NT2/D1 (cell line): ENCODE results near the gene HNRNPF.

Experiments used
- DNase-seq: peaks from one replicate; pipeline ENCODE4 v3.0.0-alpha.2; 2011; ENCODE audit warnings: low read depth, low spot score
- H3K27me3 ChIP-seq: 2 replicates; pipeline ENCODE4 v1.6.0; 2011; ENCODE audit warnings: mild to moderate bottlenecking; ENCODE audit not compliant: insufficient read length, insufficient read depth
- H3K36me3 ChIP-seq: 2 replicates; pipeline ENCODE4 v1.6.1; 2011; ENCODE audit warnings: mild to moderate bottlenecking, low read length, mixed read lengths; ENCODE audit not compliant: insufficient read depth, insufficient read length
- H3K4me1 ChIP-seq: 2 replicates; pipeline ENCODE4 v1.5.1; 2011; ENCODE audit not compliant: insufficient read depth, insufficient read length
- H3K4me3 ChIP-seq: 2 replicates; pipeline ENCODE4 v1.5.1; 2011; ENCODE audit warnings: low read depth; ENCODE audit not compliant: insufficient read length
- H3K9ac ChIP-seq: 2 replicates; pipeline ENCODE4 v1.6.0; 2011; ENCODE audit warnings: low read depth; ENCODE audit not compliant: insufficient read length
- H3K9me3 ChIP-seq: 2 replicates; pipeline ENCODE4 v1.5.1; 2011; ENCODE audit warnings: mild to moderate bottlenecking, low read length; ENCODE audit not compliant: insufficient read depth
- SUZ12 ChIP-seq: IDR thresholded peaks from 2 replicates; pipeline ENCODE4 v1.6.1; 2011; ENCODE audit not compliant: insufficient read length, insufficient read depth; ENCODE audit errors: extremely low read depth
- YY1 ChIP-seq: IDR thresholded peaks from 2 replicates; pipeline ENCODE4 v1.6.1; 2011; ENCODE audit not compliant: insufficient read length, insufficient read depth
- ZNF274 ChIP-seq: IDR thresholded peaks from 2 replicates; pipeline ENCODE4 v1.6.1; 2011; ENCODE audit warnings: mild to moderate bottlenecking, low read depth, low read length

HNRNPF gene

DNA sequence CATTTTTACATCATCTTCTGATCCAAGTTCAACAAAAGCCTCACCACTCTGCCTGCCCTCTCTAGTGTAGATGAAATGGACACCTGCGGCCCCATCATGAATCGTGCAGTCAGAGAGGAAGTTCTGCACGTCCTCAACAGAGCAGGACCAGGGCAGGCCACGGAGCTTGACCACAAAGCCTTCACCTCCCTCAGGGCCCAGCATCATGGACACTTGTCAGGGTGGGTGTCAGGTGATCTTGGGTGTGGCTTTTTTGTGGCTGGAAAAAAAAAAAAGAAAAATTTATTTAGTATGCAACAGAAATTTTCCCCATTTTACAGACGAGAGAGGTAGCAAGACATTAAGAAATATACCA, 21.3 kb downstream of the HNRNPF start:
- Histone ChIP-seq H3K4me3 (no peak overlapping the region), H3K9ac (no peak overlapping the region), H3K9me3 (no peaks in the 10 kb centered on the region), H3K36me3 (peaks cover 72% of the 10 kb centered on the region), H3K27me3 (no peaks in the 10 kb centered on the region), H3K4me1 (peaks cover 3% of the 10 kb centered on the region)
- DNase-seq = no peak
- TF ChIP-seq SUZ12 (no peak), ZNF274 (no peak)

DNA sequence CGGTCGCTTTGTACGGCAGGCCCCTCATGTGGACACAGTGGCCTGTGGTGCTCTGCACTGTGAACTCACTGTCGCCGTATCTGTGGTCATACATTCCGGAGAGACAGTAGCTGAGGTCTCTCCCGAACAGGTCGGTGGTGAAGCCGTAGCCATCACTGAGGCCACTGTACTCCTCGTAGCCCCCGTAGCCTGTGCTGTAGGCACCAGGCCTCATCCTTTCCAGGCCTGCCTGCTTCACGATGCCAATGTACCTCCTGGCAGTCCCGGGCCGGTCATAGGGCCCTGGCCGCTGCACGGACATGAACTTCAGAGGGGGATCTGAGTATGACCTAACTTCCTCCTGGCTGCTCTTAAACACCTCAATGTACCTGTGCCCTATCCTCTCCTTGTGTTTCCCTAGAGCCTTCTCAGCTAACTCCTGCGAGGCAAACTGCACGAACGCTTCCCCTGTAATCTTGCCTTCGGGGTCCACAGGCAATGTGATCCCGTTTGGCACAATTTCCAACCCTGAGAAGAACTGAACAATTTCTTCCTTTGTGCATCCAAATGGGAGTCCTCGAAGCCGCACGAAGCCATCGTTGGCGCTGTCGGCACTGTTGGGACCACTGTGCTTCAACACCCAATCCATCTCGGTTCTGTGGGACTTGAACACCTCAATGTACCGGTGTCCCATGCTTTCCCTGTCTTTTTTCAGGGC, 21.9 kb downstream of the HNRNPF start:
- H3K36me3 ChIP-seq = peaks cover 67% of the 10 kb centered on the region
- TF ChIP-seq ZNF274 = no peak
- no peak for TF ChIP-seq SUZ12
- TF ChIP-seq YY1 = no peak

GRCh38 chr10:43386549-43386948, 22.4 kb downstream of the HNRNPF start:
- H3K4me1 ChIP-seq = peaks cover 3% of the 10 kb centered on the region
- DNase-seq = no peak

More for the DNA sequence above, 21.9 kb downstream of the HNRNPF start:
- Histone ChIP-seq H3K4me1 (peaks cover 3% of the 10 kb centered on the region), H3K9me3 (no peaks in the 10 kb centered on the region), H3K27me3 (no peaks in the 10 kb centered on the region), H3K9ac (no peak overlapping the region), H3K4me3 (no peak overlapping the region)
- no peak for DNase-seq

DNA sequence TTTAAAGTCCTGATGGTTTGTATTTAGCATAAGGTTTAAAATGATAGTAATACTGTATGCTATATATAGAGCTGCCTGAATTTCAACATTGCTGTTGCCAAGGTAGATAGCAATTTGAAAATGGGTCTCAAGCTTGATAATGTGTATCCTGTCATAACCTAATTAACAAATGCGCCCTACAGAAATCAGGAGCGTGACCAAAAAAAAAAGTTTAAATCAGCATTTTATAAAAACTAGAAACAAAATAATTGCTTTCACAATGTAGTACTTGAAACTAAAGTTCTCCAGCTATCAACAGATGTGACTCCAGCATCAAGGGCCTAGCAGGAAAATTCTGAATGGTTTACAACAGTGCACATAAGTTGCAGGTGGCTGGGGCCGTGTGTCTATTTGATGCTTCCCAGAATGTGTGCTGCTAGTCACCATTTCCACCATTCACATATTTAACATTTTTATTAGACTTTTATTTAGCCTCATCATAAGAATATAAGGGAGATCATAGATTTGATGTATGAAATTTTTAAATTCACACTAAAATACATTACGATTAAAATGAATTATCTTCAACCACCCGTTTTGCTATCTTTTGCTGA, 23.5 kb downstream of the HNRNPF start:
- Histone ChIP-seq H3K4me1 (peaks cover 3% of the 10 kb centered on the region), H3K4me3 (no peak overlapping the region), H3K36me3 (peaks cover 53% of the 10 kb centered on the region), H3K9me3 (no peaks in the 10 kb centered on the region), H3K9ac (no peak overlapping the region), H3K27me3 (no peaks in the 10 kb centered on the region)
- TF ChIP-seq ZNF274 (no peak), SUZ12 (no peak), YY1 (no peak)
- DNase-seq = no peak

More at GRCh38 chr10:43386549-43386948, 22.4 kb downstream of the HNRNPF start:
- no peak overlapping the region for H3K9ac ChIP-seq
- no peaks in the 10 kb centered on the region for H3K9me3 ChIP-seq
- TF ChIP-seq SUZ12 = no peak
- no peaks in the 10 kb centered on the region for H3K27me3 ChIP-seq
- H3K4me3 ChIP-seq = no peak overlapping the region
- peaks cover 62% of the 10 kb centered on the region for H3K36me3 ChIP-seq

DNA sequence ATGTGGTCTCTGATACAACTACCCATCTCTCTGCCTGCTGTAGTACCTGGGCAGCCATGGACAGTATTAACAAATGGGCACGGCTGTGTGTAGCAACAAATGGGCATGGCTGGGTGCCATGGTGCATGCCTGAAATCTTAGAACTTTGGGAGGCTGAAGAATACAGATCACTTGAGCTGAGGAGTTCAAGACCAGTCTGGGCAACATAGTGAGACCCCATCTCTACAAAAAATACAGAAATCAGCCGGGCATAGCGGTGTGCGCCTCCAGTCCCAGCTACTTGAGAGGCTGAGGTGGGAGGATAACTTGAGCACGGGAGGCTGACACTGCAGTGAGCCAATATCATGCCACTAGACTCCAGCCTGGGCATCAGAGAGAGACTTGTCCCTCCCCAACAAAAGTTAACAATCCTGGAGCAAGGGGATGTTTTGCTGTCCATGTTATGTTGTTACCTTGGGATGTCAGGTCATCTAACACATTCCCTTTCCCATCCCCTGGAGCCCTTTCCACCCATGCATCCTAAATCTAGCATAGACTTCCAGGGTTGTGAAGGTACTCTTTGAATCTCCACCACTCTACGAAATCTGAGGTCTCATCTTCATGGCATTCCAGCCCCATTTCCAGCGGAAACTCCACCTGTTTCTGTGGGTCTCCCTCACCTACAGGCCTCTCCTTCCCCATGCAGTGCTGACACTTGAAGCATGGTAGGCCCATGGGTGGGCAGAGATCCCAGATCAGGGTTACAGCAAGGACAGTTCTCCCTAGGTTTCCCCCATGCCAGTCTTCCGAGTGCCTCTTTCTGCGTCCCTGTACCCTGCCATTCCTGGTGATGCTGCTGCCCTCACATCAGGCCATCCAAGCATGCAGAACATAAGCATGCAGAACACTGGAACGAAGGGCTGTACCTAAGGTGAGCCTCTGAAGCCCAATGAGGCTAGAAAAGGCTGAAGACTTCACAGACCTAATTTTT, 24.4 kb downstream of the HNRNPF start:
- Histone ChIP-seq H3K4me1 (no peaks in the 10 kb centered on the region), H3K9ac (no peak overlapping the region), H3K9me3 (no peaks in the 10 kb centered on the region), H3K27me3 (no peaks in the 10 kb centered on the region), H3K36me3 (peaks cover 43% of the 10 kb centered on the region), H3K4me3 (no peak overlapping the region)
- no peak for TF ChIP-seq SUZ12
- TF ChIP-seq ZNF274 = no peak
- no peak for TF ChIP-seq YY1
- DNase-seq = no peak

DNA sequence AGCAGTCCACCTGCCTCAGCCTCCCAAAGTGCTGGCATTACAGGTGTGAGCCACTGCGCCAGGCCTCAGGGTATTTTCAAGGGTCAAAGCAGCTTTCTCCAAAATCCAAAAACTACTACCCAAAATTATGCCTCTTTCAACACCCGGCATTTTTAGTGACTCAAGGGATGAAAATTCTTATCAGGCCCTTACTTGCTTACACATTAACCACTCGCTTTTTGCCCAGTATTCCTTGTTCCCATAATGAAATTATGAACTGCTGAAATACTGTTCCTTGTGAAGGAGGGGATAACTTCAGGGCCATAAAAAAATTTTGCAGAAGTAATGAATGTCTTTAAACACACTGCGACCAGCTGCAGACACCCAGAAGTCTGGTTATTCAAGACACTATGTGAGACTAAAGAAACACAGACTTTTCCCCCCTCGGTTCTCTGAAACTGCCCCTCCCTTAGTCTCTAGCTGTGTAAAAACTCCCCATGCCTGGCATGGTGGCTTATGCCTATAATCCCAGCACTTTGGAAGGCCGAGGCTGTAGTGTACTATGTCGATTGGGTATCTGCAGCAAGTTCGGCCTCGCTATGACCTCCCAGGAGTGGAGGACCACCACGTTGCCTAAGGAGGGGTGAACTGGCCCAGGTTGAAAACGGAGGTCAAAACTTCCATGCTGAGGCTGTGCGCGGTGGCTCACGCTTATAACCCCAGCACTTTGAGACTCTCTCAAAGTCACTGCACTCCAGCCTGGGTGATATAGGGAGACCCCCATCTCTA, 25.6 kb downstream of the HNRNPF start:
- no peak for TF ChIP-seq YY1
- TF ChIP-seq SUZ12 = no peak
- no peak for TF ChIP-seq ZNF274
- no peaks in the 10 kb centered on the region for H3K4me1 ChIP-seq
- no peaks in the 10 kb centered on the region for H3K9me3 ChIP-seq
- peaks cover 32% of the 10 kb centered on the region for H3K36me3 ChIP-seq
- H3K27me3 ChIP-seq = no peaks in the 10 kb centered on the region
- DNase-seq = no peak
- no peak overlapping the region for H3K4me3 ChIP-seq
- no peak overlapping the region for H3K9ac ChIP-seq
